HFF-Myc (cell line): ENCODE measurements around the gene MYL6B.
"Not testable (repeated sequence)": the region's sequence is repeated elsewhere in the genome, so short reads cannot be mapped to it uniquely, and the experiment has no call there.

ENCODE experiments used
- DNase-seq: peaks from one replicate; pipeline ENCODE4 v3.0.0-alpha.2; 2011; ENCODE audit warnings: low read depth; ENCODE audit errors: extremely low read depth
- H3K4me3 ChIP-seq: replicated peaks from 2 replicates; pipeline ENCODE4 v1.5.1; 2011; ENCODE audit warnings: low read depth, mild to moderate bottlenecking, control low read depth, low read length
- CTCF ChIP-seq: IDR thresholded peaks from 2 replicates; pipeline ENCODE4 v1.5.1; 2012; ENCODE audit warnings: mild to moderate bottlenecking, low read depth, low read length, control low read depth; ENCODE audit errors: missing control alignments

MYL6B gene

GRCh38 chr12:56105609-56105902 lies 46.8 kb upstream of the MYL6B start:
- DNase-seq, result no peak

GRCh38 chr12:56107242-56107641 lies 45.1 kb upstream of the MYL6B start:
- no peak for DNase-seq
- peak overlapping the region; percentile 91; the same call in 1 of the 2 replicates for H3K4me3 ChIP-seq
- no peak for TF ChIP-seq CTCF

More at GRCh38 chr12:56105609-56105902, 46.8 kb upstream of the MYL6B start:
- peak overlapping the region; percentile 91 for H3K4me3 ChIP-seq
- no peak for TF ChIP-seq CTCF

- no peak for DNase-seq
- no peak for TF ChIP-seq CTCF
- H3K4me3 ChIP-seq, result no peak overlapping the region
Observed at GRCh38 chr12:56110571-56110970, 41.8 kb upstream of the MYL6B start.

- no peak for TF ChIP-seq CTCF
Observed at GRCh38 chr12:56114084-56114483, 38.3 kb upstream of the MYL6B start.

GRCh38 chr12:56115329-56115728 lies 37.1 kb upstream of the MYL6B start:
- no peak for DNase-seq
- H3K4me3 ChIP-seq, result peak overlapping the region; percentile 83
- TF ChIP-seq CTCF, result no peak

More at GRCh38 chr12:56114084-56114483, 38.3 kb upstream of the MYL6B start:
- DNase-seq, result no peak
- no peak overlapping the region for H3K4me3 ChIP-seq

- peak within 1 kb of the TSS; percentile 83 for H3K4me3 ChIP-seq
- TF ChIP-seq CTCF, result no peak
- peak; percentile 86 for DNase-seq
Observed at GRCh38 chr12:56116267-56117081, 35.9 kb upstream of the MYL6B start, which contains the start of gene RPL41. Gene RPL41 (plus strand): TSS chr12:56116633.

- peak overlapping the region; percentile 83 for H3K4me3 ChIP-seq
- DNase-seq, result not testable (repeated sequence)
Observed at GRCh38 chr12:56117082-56117706, 35.2 kb upstream of the MYL6B start.
